ENCODE measurements around the gene LMBR1.

GRCh38 chr7:156766666-156767065 lies 126.3 kb downstream of the LMBR1 start:
- TF ChIP-seq CTCF (IDR thresholded peaks at IDR 0.05; ENCODE audit: insufficient read depth, low read depth, low read length) (no peak), EZH2 (IDR thresholded peaks at IDR 0.05; ENCODE audit: insufficient read depth, low read length) (no peak)

Measured in astrocyte (in vitro differentiated cells and primary cell).